HG02885 (cell line): ENCODE results near the gene IGFBP1.

Experiments used
- ATAC-seq: cut with Tn5 transposase; IDR thresholded peaks from one replicate; pipeline ENCODE4 v1.9.1; 2021; ENCODE audit warnings: mild to moderate bottlenecking; ENCODE audit not compliant: unreplicated experiment, poor library complexity

The IGFBP1 gene

GRCh38 chr7:45878457-45879144 lies 9.7 kb upstream of the IGFBP1 start:
- no peak for ATAC-seq

GRCh38 chr7:45880433-45880860 lies 7.8 kb upstream of the IGFBP1 start:
- no peak for ATAC-seq

GRCh38 chr7:45881280-45881758 lies 7.0 kb upstream of the IGFBP1 start:
- ATAC-seq, result no peak

- no peak for ATAC-seq
Observed at GRCh38 chr7:45881759-45882464, 6.4 kb upstream of the IGFBP1 start.

DNA sequence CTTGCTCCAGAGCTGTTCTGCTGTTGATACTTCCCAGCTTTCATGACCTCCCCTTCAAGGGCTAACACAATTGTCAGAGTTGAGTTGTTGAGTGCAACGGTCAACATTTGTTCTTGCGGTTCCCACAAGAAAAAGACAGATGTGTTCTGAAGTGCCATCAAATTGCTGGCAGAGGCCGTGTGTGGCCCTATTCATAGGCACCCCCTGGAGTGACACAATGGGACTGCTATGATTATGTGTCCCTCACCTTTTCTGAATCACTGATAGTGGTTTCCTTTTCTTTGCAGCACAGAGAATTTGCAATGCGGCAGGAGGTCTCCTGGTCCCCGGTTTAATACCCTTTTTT lies 5.8 kb upstream of the IGFBP1 start:
- ATAC-seq, result no peak

- ATAC-seq, result no peak
Observed at GRCh38 chr7:45884136-45884535, 4.2 kb upstream of the IGFBP1 start.

GRCh38 chr7:45885264-45885882 lies 2.9 kb upstream of the IGFBP1 start:
- ATAC-seq, result no peak

- no peak for ATAC-seq
Observed at GRCh38 chr7:45886931-45887667, 1.2 kb upstream of the IGFBP1 start.

DNA sequence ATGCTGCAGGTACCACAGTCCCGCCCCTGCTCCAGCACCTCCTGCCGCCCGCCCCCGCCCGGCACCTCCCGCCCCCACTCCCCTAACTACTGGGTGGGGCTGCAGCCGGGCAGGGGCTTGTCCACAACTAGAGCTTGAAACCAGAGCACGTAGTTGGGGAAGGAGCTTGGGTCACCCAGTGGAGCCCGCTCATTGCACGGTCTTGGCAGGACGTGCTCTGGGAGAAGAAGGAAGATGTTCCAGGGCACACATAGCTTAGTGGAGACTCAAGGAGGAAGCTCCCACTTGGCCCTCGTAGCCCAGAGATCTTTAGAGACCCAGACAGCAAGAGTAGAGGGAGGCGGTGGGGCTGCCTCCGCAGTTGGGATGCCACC lies 692 bp downstream of the IGFBP1 start:
- ATAC-seq, result no peak

GRCh38 chr7:45889367-45890067 lies 1.2 kb downstream of the IGFBP1 start:
- no peak for ATAC-seq

- no peak for ATAC-seq
Observed at GRCh38 chr7:45890125-45890901, 2.0 kb downstream of the IGFBP1 start.

GRCh38 chr7:45890902-45891461 lies 2.7 kb downstream of the IGFBP1 start:
- no peak for ATAC-seq

- ATAC-seq, result no peak
Observed at GRCh38 chr7:45891462-45892402, 3.4 kb downstream of the IGFBP1 start.

DNA sequence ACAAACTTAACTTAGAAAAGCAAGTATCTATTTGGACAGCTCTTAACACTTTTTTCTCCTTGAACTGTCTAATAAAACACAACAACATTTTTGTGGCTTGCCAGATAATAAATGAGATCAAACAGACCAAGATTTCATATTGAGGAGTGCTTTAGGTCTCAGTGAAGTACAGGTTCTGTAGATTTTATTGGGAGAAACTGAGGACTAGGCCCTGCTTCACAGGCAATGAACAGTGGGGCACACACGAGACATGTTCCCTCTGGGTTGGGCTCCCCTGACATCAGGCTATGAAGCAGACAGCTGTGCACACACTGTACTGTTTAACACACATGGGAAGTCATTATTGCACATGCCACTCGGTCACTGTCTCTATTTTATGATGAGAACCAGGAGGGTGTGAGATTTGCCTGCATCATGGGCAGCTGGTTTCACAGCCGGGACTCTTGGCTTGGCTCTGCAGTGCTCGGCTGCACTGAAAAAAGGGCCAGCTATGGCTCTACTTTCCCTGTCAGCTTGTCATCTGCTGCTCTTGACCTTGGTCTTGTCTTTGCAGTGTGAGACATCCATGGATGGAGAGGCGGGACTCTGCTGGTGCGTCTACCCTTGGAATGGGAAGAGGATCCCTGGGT lies 4.2 kb downstream of the IGFBP1 start:
- ATAC-seq, result no peak

DNA sequence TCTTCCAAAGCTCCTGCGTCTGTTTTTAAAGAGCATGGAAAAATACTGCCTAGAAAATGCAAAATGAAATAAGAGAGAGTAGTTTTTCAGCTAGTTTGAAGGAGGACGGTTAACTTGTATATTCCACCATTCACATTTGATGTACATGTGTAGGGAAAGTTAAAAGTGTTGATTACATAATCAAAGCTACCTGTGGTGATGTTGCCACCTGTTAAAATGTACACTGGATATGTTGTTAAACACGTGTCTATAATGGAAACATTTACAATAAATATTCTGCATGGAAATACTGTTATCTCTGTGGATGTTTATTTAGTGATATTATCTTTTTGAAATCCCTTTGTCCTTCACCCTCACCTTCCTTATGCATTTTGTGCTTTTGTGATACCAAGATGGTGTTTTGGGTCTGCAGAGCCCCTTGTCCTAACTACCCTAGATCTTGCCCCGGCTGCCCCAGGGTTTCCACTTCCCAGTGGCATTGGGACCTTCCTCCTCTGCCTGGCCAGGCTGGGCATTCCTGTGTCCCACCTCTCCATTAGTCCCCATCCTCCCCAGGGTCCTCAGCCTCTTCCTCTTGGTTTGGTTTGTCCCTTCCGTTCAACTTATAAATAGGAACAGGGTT lies 5.2 kb downstream of the IGFBP1 start:
- ATAC-seq, result no peak

- ATAC-seq, result no peak
Observed at GRCh38 chr7:45893996-45894664, 5.8 kb downstream of the IGFBP1 start.

DNA sequence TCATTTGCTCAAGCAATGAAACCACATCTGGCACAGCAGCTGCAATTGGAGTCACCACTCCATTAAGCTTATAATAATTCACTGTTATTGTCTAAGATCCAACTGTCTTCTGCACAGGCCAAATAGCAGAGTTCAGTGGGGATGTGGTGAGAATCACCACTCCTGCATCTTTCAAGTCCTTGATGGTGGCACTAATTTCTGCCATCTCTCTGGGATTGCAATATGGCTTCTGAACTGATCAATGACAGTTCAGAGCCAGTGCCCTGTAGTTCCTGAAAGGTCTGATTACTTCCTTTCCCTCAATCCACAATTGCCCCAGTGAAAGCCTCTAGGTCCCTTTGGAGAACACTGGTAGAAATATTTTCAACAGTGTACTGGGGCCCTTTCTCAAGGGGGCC lies 6.4 kb downstream of the IGFBP1 start:
- ATAC-seq, result no peak
